H9 (cell line): ENCODE measurements around the gene CDKN2B. TPM values are rescaled to one million over a fixed set of nuclear protein-coding genes. Genes with fewer than 3 reads are reported as not detected.

Experiments used
- DNase-seq: peaks from one replicate; pipeline ENCODE4 v3.0.0-alpha.2; 2017
- H2AFZ ChIP-seq: one replicate; pipeline ENCODE4 v1.6.1; 2013; ENCODE audit warnings: mild to moderate bottlenecking, low read length, control low read depth, moderate library complexity
- H2AK5ac ChIP-seq: 2 replicates; pipeline ENCODE4 v1.6.1; 2013; ENCODE audit warnings: low read length, control low read depth, mixed read lengths; ENCODE audit not compliant: insufficient read length
- H2BK120ac ChIP-seq: one replicate; pipeline ENCODE4 v1.6.1; 2013; ENCODE audit warnings: low read depth, mild to moderate bottlenecking, low read length, control low read depth, inconsistent platforms; ENCODE audit not compliant: poor library complexity, severe bottlenecking
- H2BK12ac ChIP-seq: 2 replicates; pipeline ENCODE4 v1.6.1; 2013; ENCODE audit warnings: low read length, control low read depth, mixed read lengths, low read depth; ENCODE audit not compliant: insufficient read length
- H2BK15ac ChIP-seq: 2 replicates; pipeline ENCODE4 v1.6.1; 2013; ENCODE audit warnings: low read depth, low read length, control low read depth
- H2BK20ac ChIP-seq: one replicate; pipeline ENCODE4 v1.6.1; 2013; ENCODE audit warnings: low read depth, mild to moderate bottlenecking, low read length, control low read depth, inconsistent platforms; ENCODE audit not compliant: poor library complexity, severe bottlenecking
- H2BK5ac ChIP-seq: 2 replicates; pipeline ENCODE4 v1.6.1; 2013; ENCODE audit warnings: low read length, control low read depth, mixed read lengths; ENCODE audit not compliant: insufficient read length
- H3K14ac ChIP-seq: 2 replicates; pipeline ENCODE4 v1.6.1; 2013; ENCODE audit warnings: low read length, control low read depth; ENCODE audit not compliant: insufficient read depth
- H3K18ac ChIP-seq: 2 replicates; pipeline ENCODE4 v1.6.1; 2013; ENCODE audit warnings: low read depth, mild to moderate bottlenecking, mixed read lengths, low read length, control low read depth; ENCODE audit not compliant: insufficient read length
- H3K23ac ChIP-seq: 2 replicates; pipeline ENCODE4 v1.6.1; 2013; ENCODE audit warnings: low read length, control low read depth, mixed read lengths, low read depth; ENCODE audit not compliant: insufficient read length
- H3K23me2 ChIP-seq: 2 replicates; pipeline ENCODE4 v1.6.1; 2013; ENCODE audit warnings: low read depth, mild to moderate bottlenecking, mixed read lengths, low read length, control low read depth; ENCODE audit not compliant: insufficient read length, poor library complexity, severe bottlenecking
- H3K27ac ChIP-seq: 2 replicates; pipeline ENCODE4 v1.5.1; 2013; ENCODE audit warnings: low read length, control low read depth, mixed read lengths, low read depth; ENCODE audit not compliant: insufficient read length
- H3K27me3 ChIP-seq: 2 replicates; pipeline ENCODE4 v1.6.1; 2013; ENCODE audit warnings: low read length, control low read depth, inconsistent platforms; ENCODE audit not compliant: insufficient read depth
- H3K4ac ChIP-seq: 2 replicates; pipeline ENCODE4 v1.6.1; 2013; ENCODE audit warnings: low read depth, mild to moderate bottlenecking, control low read depth, inconsistent platforms, low read length, moderate library complexity
- H3K4me1 ChIP-seq: 2 replicates; pipeline ENCODE4 v1.6.1; 2013; ENCODE audit warnings: low read length, control low read depth, inconsistent platforms; ENCODE audit not compliant: insufficient read depth
- H3K4me2 ChIP-seq: 2 replicates; pipeline ENCODE4 v1.6.1; 2013; ENCODE audit warnings: low read length, control low read depth, mixed read lengths; ENCODE audit not compliant: insufficient read length, insufficient read depth
- H3K56ac ChIP-seq: 2 replicates; pipeline ENCODE4 v1.6.1; 2013; ENCODE audit warnings: low read depth, mild to moderate bottlenecking, mixed read lengths, low read length, control low read depth; ENCODE audit not compliant: insufficient read length
- H3K79me1 ChIP-seq: 2 replicates; pipeline ENCODE4 v1.6.1; 2013; ENCODE audit warnings: low read depth, mild to moderate bottlenecking, moderate library complexity, low read length, control low read depth, inconsistent platforms; ENCODE audit not compliant: insufficient read depth, poor library complexity, severe bottlenecking
- H3K79me2 ChIP-seq: 2 replicates; pipeline ENCODE4 v1.6.1; 2013; ENCODE audit warnings: low read length, control low read depth, inconsistent platforms; ENCODE audit not compliant: insufficient read depth
- H3K9ac ChIP-seq: 2 replicates; pipeline ENCODE4 v1.6.1; 2013; ENCODE audit warnings: low read length, control low read depth, mixed read lengths; ENCODE audit not compliant: insufficient read length; ENCODE audit errors: extremely low read depth
- H3K9me3 ChIP-seq: one replicate; pipeline ENCODE4 v1.6.1; 2013; ENCODE audit warnings: low read depth, low read length, inconsistent platforms; ENCODE audit not compliant: control insufficient read depth
- H3T11ph ChIP-seq: one replicate; pipeline ENCODE4 v1.6.1; 2013; ENCODE audit warnings: mild to moderate bottlenecking, low read length, control low read depth, inconsistent platforms
- H4K20me1 ChIP-seq: one replicate; pipeline ENCODE4 v1.6.1; 2013; ENCODE audit not compliant: control insufficient read depth, insufficient read length, insufficient read depth
- H4K5ac ChIP-seq: 2 replicates; pipeline ENCODE4 v1.6.1; 2013; ENCODE audit warnings: low read depth, mild to moderate bottlenecking, mixed read lengths, low read length, control low read depth; ENCODE audit not compliant: insufficient read length
- H4K8ac ChIP-seq: replicated peaks from 2 replicates; pipeline ENCODE4 v1.6.1; 2013; ENCODE audit warnings: low read length, control low read depth, mixed read lengths, low read depth; ENCODE audit not compliant: insufficient read length
- H4K91ac ChIP-seq: 2 replicates; pipeline ENCODE4 v1.6.1; 2013; ENCODE audit warnings: low read depth, mild to moderate bottlenecking, moderate library complexity, mixed read lengths, low read length, control low read depth; ENCODE audit not compliant: insufficient read length
- H3K27ac Mint-ChIP-seq, 3 experiments: 2 replicates in 2 of 3; 3 replicates in 1 of 3; pipeline ENCODE4 v1.8.0; 2020 to 2021; ENCODE audit warnings: mixed read lengths in 3 of 3, mild to moderate bottlenecking in 1 of 3, moderate library complexity in 1 of 3
- H3K27me3 Mint-ChIP-seq: 2 replicates; pipeline ENCODE4 v1.8.0; 2021; ENCODE audit warnings: low read depth, mild to moderate bottlenecking, moderate library complexity, mixed read lengths
- H3K36me3 Mint-ChIP-seq, 3 experiments: 2 replicates in 2 of 3; 3 replicates in 1 of 3; pipeline ENCODE4 v1.8.0; 2020 to 2021; ENCODE audit warnings: low read depth in 3 of 3, mixed read lengths in 3 of 3; ENCODE audit not compliant: insufficient read depth in 1 of 3
- H3K4me1 Mint-ChIP-seq, 2 experiments: 2 replicates each; pipeline ENCODE4 v1.8.0; 2020; ENCODE audit warnings: mixed read lengths in 2 of 2
- H3K4me3 Mint-ChIP-seq, 2 experiments: 2 replicates in 1 of 2; 3 replicates in 1 of 2; pipeline ENCODE4 v1.8.0; 2020 to 2021; ENCODE audit warnings: mild to moderate bottlenecking in 2 of 2, mixed read lengths in 2 of 2, moderate library complexity in 1 of 2
- H3K9me3 Mint-ChIP-seq, 2 experiments: 2 replicates in 1 of 2; 3 replicates in 1 of 2; pipeline ENCODE4 v1.8.0; 2020; ENCODE audit warnings: mild to moderate bottlenecking in 2 of 2, mixed read lengths in 2 of 2, moderate library complexity in 1 of 2
- CTCF ChIP-seq: fragments of 200-600 bp; sonication (generic); conservative IDR thresholded peaks from 3 replicates; pipeline ENCODE4 v1.8.0; 2021; ENCODE audit warnings: antibody characterized with exemption, mild to moderate bottlenecking
- WGBS: extraction: QIAGEN DNeasy Blood & Tissue Kit; methylation state at CpG from one replicate; pipeline ENCODE4 v1.1.7; 2013; ENCODE audit warnings: missing lambda C conversion rate, low lambda C conversion rate, mixed read lengths; ENCODE audit not compliant: insufficient read length; ENCODE audit errors: extremely low coverage; 5-methylcytosine and 5-hydroxymethylcytosine counted together
- total RNA-seq: library from RNA; stranded (reverse); gene quantifications from 2 replicates; pipeline ENCODE4 v1.2.1, GENCODE V29; 2021

The CDKN2B gene
- total RNA-seq, 1 experiment from 2014 or later: 0.13 TPM

- Mint-ChIP-seq H3K4me3 (no peak overlapping the region), H3K27ac (no peak overlapping the region), H3K27me3 (peaks cover 91% of the 10 kb centered on the region), H3K36me3 (no peaks in the 10 kb centered on the region), H3K4me1 (peaks cover 28 to 41% of the 10 kb centered on the region in 2 experiments), H3K9me3 (no peaks in the 10 kb centered on the region)
- no peak for DNase-seq
- H2BK15ac ChIP-seq: no peak overlapping the region
- no peak overlapping the region for H2BK12ac ChIP-seq
- H2AK5ac ChIP-seq: no peak overlapping the region
- H3K79me2 ChIP-seq: no peaks in the 10 kb centered on the region
- H3K23ac ChIP-seq: no peak overlapping the region
- peaks cover 4% of the 10 kb centered on the region for H4K20me1 ChIP-seq
- no peak overlapping the region for H3T11ph ChIP-seq
- no peak for TF ChIP-seq CTCF
- H3K9ac ChIP-seq: no peak overlapping the region
- no peak overlapping the region for H4K91ac ChIP-seq
- WGBS: no CpG with 5 or more reads among the region's 2 CpGs
- no peak overlapping the region for H2BK5ac ChIP-seq
- peaks cover 3% of the 10 kb centered on the region; the same call in 1 of the 2 replicates for H3K4me1 ChIP-seq
- H2BK120ac ChIP-seq: no peak overlapping the region
- H4K5ac ChIP-seq: no peak overlapping the region
- no peak overlapping the region for H2BK20ac ChIP-seq
- no peak overlapping the region for H3K4ac ChIP-seq
- no peak overlapping the region for H3K14ac ChIP-seq
- no peaks in the 10 kb centered on the region for H3K79me1 ChIP-seq
- no peak overlapping the region for H4K8ac ChIP-seq
- H3K9me3 ChIP-seq: no peaks in the 10 kb centered on the region
- no peak overlapping the region for H3K18ac ChIP-seq
- no peak overlapping the region for H3K4me2 ChIP-seq
- no peak overlapping the region for H3K56ac ChIP-seq
- H3K27ac ChIP-seq: no peak overlapping the region
- no peak overlapping the region for H2AFZ ChIP-seq
- H3K27me3 ChIP-seq: peaks cover 21% of the 10 kb centered on the region; the same call in 1 of the 2 replicates
- peaks cover 17% of the 10 kb centered on the region for H3K23me2 ChIP-seq
These were observed 11.1 kb downstream of the CDKN2B start for GRCh38 chr9:21998026-21998425.
